Measurements from ENCODE around the gene AP2M1. TPM values are rescaled to one million over a fixed set of nuclear protein-coding genes. Genes with fewer than 3 reads are reported as not detected.

The AP2M1 gene
- total RNA-seq, 1 donor from 2014 or later = 274 TPM

- no peak for TF ChIP-seq CTCF (conservative IDR thresholded peaks at IDR 0.05; ENCODE audit: low read depth, low read length)
- DNase-seq (ENCODE audit: low read depth) = no peak
- no peak overlapping the region for H3K4me3 ChIP-seq (ENCODE audit: low read depth, low read length)
These were observed 37.1 kb downstream of the AP2M1 start for GRCh38 chr3:184211718-184212117.

- no peak for TF ChIP-seq CTCF (conservative IDR thresholded peaks at IDR 0.05; ENCODE audit: low read depth, low read length)
- DNase-seq (ENCODE audit: low read depth) = no peak
- H3K4me3 ChIP-seq (ENCODE audit: low read depth, low read length) = no peak overlapping the region
These were observed 44.2 kb downstream of the AP2M1 start for GRCh38 chr3:184218814-184219213.

- H3K4me3 ChIP-seq (ENCODE audit: low read depth, low read length) = no peak overlapping the region
- no peak for TF ChIP-seq CTCF (conservative IDR thresholded peaks at IDR 0.05; ENCODE audit: low read depth, low read length)
- DNase-seq (ENCODE audit: low read depth) = no peak
These were observed 47.9 kb downstream of the AP2M1 start for GRCh38 chr3:184222521-184222920.

- TF ChIP-seq CTCF (conservative IDR thresholded peaks at IDR 0.05; ENCODE audit: low read depth, low read length) = no peak
- H3K4me3 ChIP-seq (ENCODE audit: low read depth, low read length) = no peak overlapping the region
- no peak for DNase-seq (ENCODE audit: low read depth)
These were observed 49.3 kb downstream of the AP2M1 start for GRCh38 chr3:184223946-184224345.

GRCh38 chr3:184227481-184227935 is 52.9 kb downstream of the AP2M1 start:
- no peak overlapping the region for H3K4me3 ChIP-seq (ENCODE audit: low read depth, low read length)
- no peak for DNase-seq (ENCODE audit: low read depth)
- peak; percentile 78 for TF ChIP-seq CTCF (conservative IDR thresholded peaks at IDR 0.05; ENCODE audit: low read depth, low read length)

- no peak for TF ChIP-seq CTCF (conservative IDR thresholded peaks at IDR 0.05; ENCODE audit: low read depth, low read length)
- no peak for DNase-seq (ENCODE audit: low read depth)
- H3K4me3 ChIP-seq (ENCODE audit: low read depth, low read length) = no peak overlapping the region
These were observed 53.9 kb downstream of the AP2M1 start for GRCh38 chr3:184228376-184229137.

Measured in epithelial cell of proximal tubule (primary cell).